Trophoblast cell (in vitro differentiated cells and primary cell): ENCODE results near the gene PXK.

Experiments used
- DNase-seq, 2 donors: peaks; one replicate each; pipeline ENCODE4 v3.0.0-alpha.2; 2016
- H2AFZ ChIP-seq: 2 replicates; pipeline ENCODE4 v1.6.1; 2013; ENCODE audit warnings: low read length, moderate library complexity, mild to moderate bottlenecking; ENCODE audit not compliant: insufficient read depth, poor library complexity
- H2AK5ac ChIP-seq: 2 replicates; pipeline ENCODE4 v1.6.1; 2013; ENCODE audit warnings: mild to moderate bottlenecking, low read length
- H2BK120ac ChIP-seq: 2 replicates; pipeline ENCODE4 v1.6.1; 2013; ENCODE audit warnings: low read length, mild to moderate bottlenecking, moderate library complexity; ENCODE audit not compliant: insufficient read depth, poor library complexity
- H2BK12ac ChIP-seq: 2 replicates; pipeline ENCODE4 v1.6.1; 2013; ENCODE audit warnings: mild to moderate bottlenecking, low read length, moderate library complexity
- H2BK5ac ChIP-seq: 2 replicates; pipeline ENCODE4 v1.6.1; 2013; ENCODE audit warnings: low read length, low read depth, moderate library complexity, mild to moderate bottlenecking; ENCODE audit not compliant: poor library complexity
- H3K14ac ChIP-seq: 2 replicates; pipeline ENCODE4 v1.6.1; 2013; ENCODE audit warnings: mild to moderate bottlenecking, low read length
- H3K18ac ChIP-seq: 2 replicates; pipeline ENCODE4 v1.6.1; 2013; ENCODE audit warnings: mild to moderate bottlenecking, low read length
- H3K23ac ChIP-seq: 2 replicates; pipeline ENCODE4 v1.6.1; 2013; ENCODE audit warnings: low read length
- H3K27ac ChIP-seq: 2 replicates; pipeline ENCODE4 v1.5.1; 2013; ENCODE audit warnings: low read depth, mild to moderate bottlenecking, inconsistent platforms, low read length, moderate library complexity
- H3K27me3 ChIP-seq: 2 replicates; pipeline ENCODE4 v1.6.1; 2013; ENCODE audit warnings: inconsistent platforms, mild to moderate bottlenecking, low read length, moderate library complexity; ENCODE audit not compliant: insufficient read depth
- H3K36me3 ChIP-seq, 2 experiments: 1 replicate in 1 of 2; 2 replicates in 1 of 2; pipeline ENCODE4 v1.6.1; 2013; ENCODE audit warnings: low read length in 2 of 2, mild to moderate bottlenecking in 2 of 2, moderate library complexity in 1 of 2; ENCODE audit not compliant: insufficient read depth in 2 of 2, control insufficient read depth in 1 of 2
- H3K4ac ChIP-seq: 2 replicates; pipeline ENCODE4 v1.6.1; 2013; ENCODE audit warnings: low read depth, mild to moderate bottlenecking, low read length, moderate library complexity
- H3K4me1 ChIP-seq, 2 experiments: 1 replicate in 1 of 2; 2 replicates in 1 of 2; pipeline ENCODE4 v1.6.1; 2013; ENCODE audit warnings: low read length in 2 of 2, mild to moderate bottlenecking in 2 of 2, moderate library complexity in 1 of 2; ENCODE audit not compliant: insufficient read depth in 2 of 2, control insufficient read depth in 1 of 2
- H3K4me2 ChIP-seq: 2 replicates; pipeline ENCODE4 v1.6.1; 2013; ENCODE audit warnings: inconsistent platforms, mild to moderate bottlenecking, low read length, moderate library complexity
- H3K4me3 ChIP-seq: 2 replicates; pipeline ENCODE4 v1.5.1; 2013; ENCODE audit warnings: mild to moderate bottlenecking, low read depth, low read length, inconsistent platforms
- H3K79me1 ChIP-seq: one replicate; pipeline ENCODE4 v1.6.1; 2013; ENCODE audit warnings: low read length
- H3K79me2 ChIP-seq: 2 replicates; pipeline ENCODE4 v1.6.1; 2013; ENCODE audit warnings: low read length, mild to moderate bottlenecking; ENCODE audit not compliant: control insufficient read depth, insufficient read depth, poor library complexity
- H3K9ac ChIP-seq: 2 replicates; pipeline ENCODE4 v1.6.1; 2013; ENCODE audit warnings: mild to moderate bottlenecking, low read length
- H3K9me3 ChIP-seq: 2 replicates; pipeline ENCODE4 v1.6.1; 2013; ENCODE audit warnings: low read depth, mild to moderate bottlenecking, control low read depth, inconsistent platforms, low read length; ENCODE audit not compliant: insufficient read depth
- H4K12ac ChIP-seq: 2 replicates; pipeline ENCODE4 v1.6.1; 2013; ENCODE audit warnings: low read depth, mild to moderate bottlenecking, low read length, moderate library complexity
- H4K8ac ChIP-seq: 2 replicates; pipeline ENCODE4 v1.6.1; 2013; ENCODE audit warnings: low read depth, mild to moderate bottlenecking, low read length, moderate library complexity
- H4K91ac ChIP-seq: one replicate; pipeline ENCODE4 v1.6.1; 2013; ENCODE audit warnings: low read depth, mild to moderate bottlenecking, low read length, moderate library complexity
- WGBS: extraction: QIAGEN DNeasy Blood & Tissue Kit; methylation state at CpG from one replicate; pipeline ENCODE4 v1.1.7; 2013; ENCODE audit warnings: missing lambda C conversion rate; ENCODE audit not compliant: insufficient read length, insufficient coverage; ENCODE audit errors: extremely low coverage; 5-methylcytosine and 5-hydroxymethylcytosine counted together

PXK gene

GRCh38 chr3:58334013-58334321 lies 1.3 kb downstream of the PXK start:
- WGBS, result no CpG with 5 or more reads among the region's 4 CpGs
- no peak overlapping the region for H3K14ac ChIP-seq
- H3K79me2 ChIP-seq, result no peaks in the 10 kb centered on the region
- no peaks in the 10 kb centered on the region for H3K27me3 ChIP-seq
- H3K9me3 ChIP-seq, result no peaks in the 10 kb centered on the region
- H2BK5ac ChIP-seq, result no peak overlapping the region
- no peak overlapping the region for H2BK120ac ChIP-seq
- H3K36me3 ChIP-seq, result no peaks in the 10 kb centered on the region
- no peak overlapping the region for H2AK5ac ChIP-seq
- H3K27ac ChIP-seq, result no peak overlapping the region
- H4K8ac ChIP-seq, result no peak overlapping the region
- H4K91ac ChIP-seq, result no peak overlapping the region
- no peak overlapping the region for H2AFZ ChIP-seq
- no peak overlapping the region for H3K4me2 ChIP-seq
- H3K79me1 ChIP-seq, result peaks cover 6% of the 10 kb centered on the region
- no peak overlapping the region for H4K12ac ChIP-seq
- no peak overlapping the region for H3K23ac ChIP-seq
- no peak overlapping the region for H3K4me3 ChIP-seq
- no peak for DNase-seq
- H2BK12ac ChIP-seq, result no peak overlapping the region
- peaks cover 0 to 4% of the 10 kb centered on the region in 2 experiments for H3K4me1 ChIP-seq
- no peak overlapping the region for H3K9ac ChIP-seq
- no peak overlapping the region for H3K4ac ChIP-seq
- no peak overlapping the region for H3K18ac ChIP-seq

DNA sequence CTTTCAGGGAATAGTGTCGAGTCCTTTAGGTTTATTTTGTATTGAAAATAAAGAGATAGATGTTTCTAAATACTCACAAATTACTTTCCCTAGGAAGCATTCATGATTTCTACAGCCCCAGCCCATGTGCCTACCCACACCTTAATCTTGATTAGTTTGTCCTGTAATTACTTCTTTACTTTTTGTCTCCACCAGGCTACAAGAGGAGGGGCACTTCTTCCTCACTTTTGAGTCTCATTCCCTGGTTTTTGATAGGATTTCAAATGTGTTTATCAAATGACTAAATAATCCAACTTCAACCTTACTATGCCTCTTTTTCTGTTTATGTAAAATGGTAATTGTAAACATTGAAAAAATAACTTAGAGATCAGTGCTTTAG lies 1.8 kb downstream of the PXK start:
- peaks cover 6% of the 10 kb centered on the region for H3K79me1 ChIP-seq
- H3K9me3 ChIP-seq, result no peaks in the 10 kb centered on the region
- no peak overlapping the region for H2BK12ac ChIP-seq
- no peak overlapping the region for H3K18ac ChIP-seq
- no peak for DNase-seq
- no peaks in the 10 kb centered on the region for H3K79me2 ChIP-seq
- no peak overlapping the region for H4K12ac ChIP-seq
- H3K4ac ChIP-seq, result no peak overlapping the region
- WGBS, result no CpG with 5 or more reads among the region's 1 CpG
- no peak overlapping the region for H3K4me3 ChIP-seq
- H3K14ac ChIP-seq, result no peak overlapping the region
- no peak overlapping the region for H2BK120ac ChIP-seq
- H4K91ac ChIP-seq, result no peak overlapping the region
- H3K4me1 ChIP-seq, result peaks cover 0 to 4% of the 10 kb centered on the region in 2 experiments
- H3K27me3 ChIP-seq, result no peaks in the 10 kb centered on the region
- H3K23ac ChIP-seq, result no peak overlapping the region
- no peak overlapping the region for H2AK5ac ChIP-seq
- no peak overlapping the region for H3K4me2 ChIP-seq
- no peak overlapping the region for H2BK5ac ChIP-seq
- no peaks in the 10 kb centered on the region for H3K36me3 ChIP-seq
- H3K27ac ChIP-seq, result no peak overlapping the region
- H2AFZ ChIP-seq, result no peak overlapping the region
- H4K8ac ChIP-seq, result no peak overlapping the region
- H3K9ac ChIP-seq, result no peak overlapping the region

DNA sequence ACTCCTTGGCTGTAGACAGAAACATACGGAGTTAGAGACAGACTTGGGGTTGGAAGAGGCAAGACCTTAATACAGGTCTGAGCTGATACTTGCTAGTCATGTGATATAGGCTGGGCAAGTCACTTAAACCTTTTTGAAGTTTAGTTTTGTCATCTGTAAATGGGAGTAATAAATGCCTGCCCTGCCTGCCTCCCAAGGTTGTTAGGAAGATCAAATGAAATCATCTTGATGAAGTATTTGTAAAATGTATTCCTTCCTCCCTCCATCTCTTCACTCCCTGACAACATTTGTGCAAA lies 2.9 kb downstream of the PXK start:
- Histone ChIP-seq H4K91ac (no peak overlapping the region), H3K79me2 (no peaks in the 10 kb centered on the region), H3K36me3 (no peaks in the 10 kb centered on the region), H3K23ac (no peak overlapping the region), H2BK5ac (no peak overlapping the region), H3K14ac (no peak overlapping the region), H3K9me3 (no peaks in the 10 kb centered on the region), H2BK120ac (no peak overlapping the region), H3K79me1 (peaks cover 6% of the 10 kb centered on the region), H3K27ac (no peak overlapping the region), H2AFZ (no peak overlapping the region), H2BK12ac (no peak overlapping the region), H3K4me1 (peaks cover 0 to 4% of the 10 kb centered on the region in 2 experiments), H3K18ac (no peak overlapping the region), H3K4me3 (no peak overlapping the region), H3K9ac (no peak overlapping the region), H2AK5ac (no peak overlapping the region), H4K8ac (no peak overlapping the region), H3K4ac (no peak overlapping the region), H3K4me2 (no peak overlapping the region), H3K27me3 (no peaks in the 10 kb centered on the region), H4K12ac (no peak overlapping the region)
- no CpG with 5 or more reads among the region's 1 CpG for WGBS
- no peak for DNase-seq

DNA sequence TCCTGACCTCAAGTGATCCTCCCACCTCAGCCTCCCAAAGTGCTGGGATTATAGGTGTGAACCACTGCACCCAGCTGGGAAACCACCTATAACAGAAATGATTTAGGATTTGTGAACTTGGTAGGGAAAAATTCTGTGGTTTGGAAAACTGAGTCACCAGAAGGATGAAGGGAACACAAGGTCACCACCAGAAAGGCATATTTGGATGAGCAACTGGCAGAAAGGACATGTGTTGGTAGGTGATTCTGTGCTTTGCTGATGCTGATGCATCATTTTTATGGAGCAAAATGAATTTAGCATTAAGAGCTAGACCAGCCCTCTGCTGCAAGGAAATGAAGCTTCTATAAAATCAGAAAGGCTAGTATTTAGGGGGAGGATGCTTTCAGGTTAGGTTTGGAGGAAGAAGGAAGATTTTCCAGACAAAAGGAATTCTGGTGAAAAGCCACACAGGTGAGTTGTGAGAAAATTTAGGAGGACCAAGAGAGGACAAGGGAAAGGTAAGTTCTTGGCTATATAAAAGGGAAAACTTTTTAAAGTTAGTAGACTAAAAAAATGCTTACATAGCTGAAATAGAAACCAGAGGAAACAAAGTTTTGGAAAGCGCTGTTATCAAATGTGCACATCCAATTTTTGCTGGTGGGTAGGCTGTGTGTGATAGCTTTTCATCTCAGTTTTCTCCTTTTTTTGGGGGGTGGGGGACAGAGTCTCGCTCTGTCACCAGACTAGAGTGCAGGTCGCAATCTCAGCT lies 3.6 kb downstream of the PXK start:
- H2BK12ac ChIP-seq, result no peak overlapping the region
- no peak overlapping the region for H4K91ac ChIP-seq
- no peak overlapping the region for H4K12ac ChIP-seq
- H3K4me3 ChIP-seq, result no peak overlapping the region
- no peak overlapping the region for H3K9ac ChIP-seq
- H3K4me2 ChIP-seq, result no peak overlapping the region
- peaks cover 0 to 4% of the 10 kb centered on the region in 2 experiments for H3K4me1 ChIP-seq
- H3K79me1 ChIP-seq, result peaks cover 6% of the 10 kb centered on the region
- no peak overlapping the region for H2BK5ac ChIP-seq
- H3K27me3 ChIP-seq, result no peaks in the 10 kb centered on the region
- no peak overlapping the region for H3K27ac ChIP-seq
- no peak overlapping the region for H3K4ac ChIP-seq
- H2AFZ ChIP-seq, result no peak overlapping the region
- no peaks in the 10 kb centered on the region for H3K36me3 ChIP-seq
- H3K79me2 ChIP-seq, result no peaks in the 10 kb centered on the region
- no peak overlapping the region for H2AK5ac ChIP-seq
- no peak overlapping the region for H2BK120ac ChIP-seq
- no peak for DNase-seq
- no peak overlapping the region for H3K23ac ChIP-seq
- no peaks in the 10 kb centered on the region for H3K9me3 ChIP-seq
- WGBS, result no CpG with 5 or more reads among the region's 3 CpGs
- H3K18ac ChIP-seq, result no peak overlapping the region
- H3K14ac ChIP-seq, result no peak overlapping the region
- H4K8ac ChIP-seq, result no peak overlapping the region
